ENCODE measurements around the gene TOP3B. TPM values are rescaled to one million over a fixed set of nuclear protein-coding genes. Genes with fewer than 3 reads are reported as not detected.

TOP3B gene
- total RNA-seq, 1 donor from 2014 or later, result 31.0 TPM

Other genes with a start within 250 kb of the TOP3B start
- 2.6 and 7.8 TPM in 2 replicates for gene YPEL1, start 247.0 kb downstream of the TOP3B start, total RNA-seq
- 110 and 113 TPM in 2 replicates for gene MAPK1, start 115.1 kb downstream of the TOP3B start, total RNA-seq
- 98.1 and 173 TPM in 2 replicates for gene PPM1F, start 29.9 kb downstream of the TOP3B start, total RNA-seq

Data from myocyte (in vitro differentiated cells).